ENCODE data around the gene DDIT4. TPM values are rescaled to one million over a fixed set of nuclear protein-coding genes. Genes with fewer than 3 reads are reported as not detected.

The DDIT4 gene
- polyA plus RNA-seq, 1 donor from 2014 or later = 29.9 TPM

DNA sequence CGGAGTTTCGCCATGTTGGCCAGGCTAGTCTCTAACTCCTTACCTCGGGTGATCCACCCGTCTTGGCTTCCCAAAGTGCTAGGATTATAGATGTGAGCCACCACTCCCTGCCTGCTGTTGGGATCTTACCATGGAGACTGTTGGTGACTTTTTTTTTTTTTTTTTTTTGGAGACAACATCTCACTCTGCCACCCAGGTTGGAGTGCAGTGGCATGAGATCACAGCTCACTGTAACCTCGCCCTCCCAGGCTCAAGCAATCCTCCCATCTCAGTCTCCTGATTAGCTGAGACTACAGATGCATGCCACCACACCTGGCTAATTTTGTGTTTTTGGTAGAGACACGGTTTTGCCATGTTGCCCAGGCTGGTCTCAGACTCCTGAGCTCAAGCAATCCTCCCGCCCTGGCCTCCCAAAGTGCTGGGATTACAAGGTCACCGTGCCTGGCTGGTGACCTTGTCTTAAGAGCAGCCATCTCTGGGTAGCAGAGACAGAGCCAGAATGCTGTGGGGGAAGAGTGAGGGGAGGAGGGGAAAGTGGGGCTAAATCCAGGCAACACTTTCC is 32.0 kb upstream of the DDIT4 start:
- no peaks in the 10 kb centered on the region for H4K20me1 ChIP-seq (ENCODE audit: insufficient read depth)
- H3K36me3 ChIP-seq (ENCODE audit: insufficient read depth, low read length) = no peaks in the 10 kb centered on the region
- no peaks in the 10 kb centered on the region for H3K9me2 ChIP-seq (ENCODE audit: insufficient read depth, low read length)
- no peaks in the 10 kb centered on the region for H3K27me3 ChIP-seq (ENCODE audit: insufficient read depth, low read depth, low read length)
- TF ChIP-seq POLR2AphosphoS5 (IDR thresholded peaks at IDR 0.05) (no peak), EZH2 (IDR thresholded peaks at IDR 0.05; ENCODE audit: borderline replicate concordance, insufficient read depth, low read length, poor library complexity, severe bottlenecking) (no peak), EP300 (conservative IDR thresholded peaks at IDR 0.05; ENCODE audit: poor library complexity, severe bottlenecking) (no peak), SMC3 (conservative IDR thresholded peaks at IDR 0.05; ENCODE audit: poor library complexity) (no peak), TAF1 (IDR thresholded peaks at IDR 0.05; ENCODE audit: low read depth) (no peak), MXI1 (conservative IDR thresholded peaks at IDR 0.05; ENCODE audit: poor library complexity, severe bottlenecking) (no peak), RAD21 (conservative IDR thresholded peaks at IDR 0.05) (no peak)
- TF ChIP-seq, protein P1, sequence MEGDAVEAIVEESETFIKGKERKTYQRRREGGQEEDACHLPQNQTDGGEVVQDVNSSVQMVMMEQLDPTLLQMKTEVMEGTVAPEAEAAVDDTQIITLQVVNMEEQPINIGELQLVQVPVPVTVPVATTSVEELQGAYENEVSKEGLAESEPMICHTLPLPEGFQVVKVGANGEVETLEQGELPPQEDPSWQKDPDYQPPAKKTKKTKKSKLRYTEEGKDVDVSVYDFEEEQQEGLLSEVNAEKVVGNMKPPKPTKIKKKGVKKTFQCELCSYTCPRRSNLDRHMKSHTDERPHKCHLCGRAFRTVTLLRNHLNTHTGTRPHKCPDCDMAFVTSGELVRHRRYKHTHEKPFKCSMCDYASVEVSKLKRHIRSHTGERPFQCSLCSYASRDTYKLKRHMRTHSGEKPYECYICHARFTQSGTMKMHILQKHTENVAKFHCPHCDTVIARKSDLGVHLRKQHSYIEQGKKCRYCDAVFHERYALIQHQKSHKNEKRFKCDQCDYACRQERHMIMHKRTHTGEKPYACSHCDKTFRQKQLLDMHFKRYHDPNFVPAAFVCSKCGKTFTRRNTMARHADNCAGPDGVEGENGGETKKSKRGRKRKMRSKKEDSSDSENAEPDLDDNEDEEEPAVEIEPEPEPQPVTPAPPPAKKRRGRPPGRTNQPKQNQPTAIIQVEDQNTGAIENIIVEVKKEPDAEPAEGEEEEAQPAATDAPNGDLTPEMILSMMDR (IDR thresholded peaks at IDR 0.05; ENCODE audit: poor library complexity, severe bottlenecking) = no peak
- TF ChIP-seq, protein P2, sequence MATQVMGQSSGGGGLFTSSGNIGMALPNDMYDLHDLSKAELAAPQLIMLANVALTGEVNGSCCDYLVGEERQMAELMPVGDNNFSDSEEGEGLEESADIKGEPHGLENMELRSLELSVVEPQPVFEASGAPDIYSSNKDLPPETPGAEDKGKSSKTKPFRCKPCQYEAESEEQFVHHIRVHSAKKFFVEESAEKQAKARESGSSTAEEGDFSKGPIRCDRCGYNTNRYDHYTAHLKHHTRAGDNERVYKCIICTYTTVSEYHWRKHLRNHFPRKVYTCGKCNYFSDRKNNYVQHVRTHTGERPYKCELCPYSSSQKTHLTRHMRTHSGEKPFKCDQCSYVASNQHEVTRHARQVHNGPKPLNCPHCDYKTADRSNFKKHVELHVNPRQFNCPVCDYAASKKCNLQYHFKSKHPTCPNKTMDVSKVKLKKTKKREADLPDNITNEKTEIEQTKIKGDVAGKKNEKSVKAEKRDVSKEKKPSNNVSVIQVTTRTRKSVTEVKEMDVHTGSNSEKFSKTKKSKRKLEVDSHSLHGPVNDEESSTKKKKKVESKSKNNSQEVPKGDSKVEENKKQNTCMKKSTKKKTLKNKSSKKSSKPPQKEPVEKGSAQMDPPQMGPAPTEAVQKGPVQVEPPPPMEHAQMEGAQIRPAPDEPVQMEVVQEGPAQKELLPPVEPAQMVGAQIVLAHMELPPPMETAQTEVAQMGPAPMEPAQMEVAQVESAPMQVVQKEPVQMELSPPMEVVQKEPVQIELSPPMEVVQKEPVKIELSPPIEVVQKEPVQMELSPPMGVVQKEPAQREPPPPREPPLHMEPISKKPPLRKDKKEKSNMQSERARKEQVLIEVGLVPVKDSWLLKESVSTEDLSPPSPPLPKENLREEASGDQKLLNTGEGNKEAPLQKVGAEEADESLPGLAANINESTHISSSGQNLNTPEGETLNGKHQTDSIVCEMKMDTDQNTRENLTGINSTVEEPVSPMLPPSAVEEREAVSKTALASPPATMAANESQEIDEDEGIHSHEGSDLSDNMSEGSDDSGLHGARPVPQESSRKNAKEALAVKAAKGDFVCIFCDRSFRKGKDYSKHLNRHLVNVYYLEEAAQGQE (IDR thresholded peaks at IDR 0.05; ENCODE audit: borderline replicate concordance) = no peak
- no peak overlapping the region for H3K27ac ChIP-seq (ENCODE audit: low read length)
- no peak overlapping the region for H2AFZ ChIP-seq (ENCODE audit: low read depth, low read length)
- H3K9ac ChIP-seq (ENCODE audit: low read length) = no peak overlapping the region
- H3K79me2 ChIP-seq (replicated peaks; ENCODE audit: insufficient read depth, low read length) = no peaks in the 10 kb centered on the region
- no peak overlapping the region for H3K4me2 ChIP-seq (ENCODE audit: low read length)
- no peak overlapping the region for H3K4me3 ChIP-seq (ENCODE audit: low read length)
- no peaks in the 10 kb centered on the region for H3F3A ChIP-seq (ENCODE audit: insufficient read depth, low read length, poor library complexity, severe bottlenecking)
- no peaks in the 10 kb centered on the region for H3K9me3 ChIP-seq (ENCODE audit: low read length)

DNA sequence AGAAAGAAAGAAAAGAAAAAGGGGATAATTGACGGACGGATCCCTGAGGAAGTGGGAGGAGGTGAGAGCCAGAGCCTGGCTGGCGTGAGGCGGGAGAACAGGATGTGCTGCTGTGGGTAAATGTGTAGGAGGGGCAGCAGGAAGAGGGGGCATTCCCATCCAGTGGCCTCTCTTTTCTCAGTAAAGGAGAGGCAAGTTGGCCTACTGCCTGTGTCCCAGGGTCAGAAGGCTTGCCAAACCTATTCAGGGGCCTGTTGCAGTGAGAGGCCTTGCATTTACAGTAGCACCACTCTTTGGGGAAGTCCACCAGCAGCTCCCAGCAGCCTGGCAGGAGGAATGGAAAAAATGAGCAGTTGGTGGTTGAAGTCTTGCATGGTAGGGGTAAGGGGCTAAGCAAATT is 31.0 kb upstream of the DDIT4 start:
- H2AFZ ChIP-seq (ENCODE audit: low read depth, low read length) = no peak overlapping the region
- no peaks in the 10 kb centered on the region for H3K79me2 ChIP-seq (replicated peaks; ENCODE audit: insufficient read depth, low read length)
- H3K9ac ChIP-seq (ENCODE audit: low read length) = no peak overlapping the region
- H3K9me2 ChIP-seq (ENCODE audit: insufficient read depth, low read length) = no peaks in the 10 kb centered on the region
- H3K9me3 ChIP-seq (ENCODE audit: low read length) = no peaks in the 10 kb centered on the region
- H4K20me1 ChIP-seq (ENCODE audit: insufficient read depth) = no peaks in the 10 kb centered on the region
- H3K4me2 ChIP-seq (ENCODE audit: low read length) = no peak overlapping the region
- TF ChIP-seq TAF1 (IDR thresholded peaks at IDR 0.05; ENCODE audit: low read depth) (no peak), RAD21 (conservative IDR thresholded peaks at IDR 0.05) (no peak), SMC3 (conservative IDR thresholded peaks at IDR 0.05; ENCODE audit: poor library complexity) (no peak), POLR2AphosphoS5 (IDR thresholded peaks at IDR 0.05) (no peak), EZH2 (IDR thresholded peaks at IDR 0.05; ENCODE audit: borderline replicate concordance, insufficient read depth, low read length, poor library complexity, severe bottlenecking) (no peak), MXI1 (conservative IDR thresholded peaks at IDR 0.05; ENCODE audit: poor library complexity, severe bottlenecking) (no peak), EP300 (conservative IDR thresholded peaks at IDR 0.05; ENCODE audit: poor library complexity, severe bottlenecking) (no peak)
- TF ChIP-seq, protein P1 (IDR thresholded peaks at IDR 0.05; ENCODE audit: poor library complexity, severe bottlenecking) = no peak
- TF ChIP-seq, protein P2 (IDR thresholded peaks at IDR 0.05; ENCODE audit: borderline replicate concordance) = no peak
- H3F3A ChIP-seq (ENCODE audit: insufficient read depth, low read length, poor library complexity, severe bottlenecking) = no peaks in the 10 kb centered on the region
- H3K27ac ChIP-seq (ENCODE audit: low read length) = no peak overlapping the region
- no peak overlapping the region for H3K4me3 ChIP-seq (ENCODE audit: low read length)
- H3K36me3 ChIP-seq (ENCODE audit: insufficient read depth, low read length) = no peaks in the 10 kb centered on the region
- no peaks in the 10 kb centered on the region for H3K27me3 ChIP-seq (ENCODE audit: insufficient read depth, low read depth, low read length)

All from neural cell (in vitro differentiated cells).